Neural crest cell (in vitro differentiated cells): Measurements from ENCODE around the gene ZCCHC24. TPM values are rescaled to one million over a fixed set of nuclear protein-coding genes. Genes with fewer than 3 reads are reported as not detected.

Experiments
- DNase-seq: peaks from one replicate; pipeline ENCODE4 v3.0.0; 2021; ENCODE audit warnings: low read depth, mixed read lengths, low spot score
- H3K27ac Mint-ChIP-seq: one replicate; pipeline ENCODE4 v1.8.0; 2021; ENCODE audit warnings: mild to moderate bottlenecking, mixed read lengths; ENCODE audit not compliant: unreplicated experiment
- H3K27me3 Mint-ChIP-seq: 2 replicates; pipeline ENCODE4 v1.8.0; 2021; ENCODE audit warnings: low read depth, mild to moderate bottlenecking, mixed read lengths
- H3K36me3 Mint-ChIP-seq: 2 replicates; pipeline ENCODE4 v1.8.0; 2021; ENCODE audit warnings: low read depth, mild to moderate bottlenecking, mixed read lengths
- H3K4me1 Mint-ChIP-seq: 2 replicates; pipeline ENCODE4 v1.8.0; 2021; ENCODE audit warnings: mixed read lengths
- H3K4me3 Mint-ChIP-seq: one replicate; pipeline ENCODE4 v1.8.0; 2021; ENCODE audit warnings: mild to moderate bottlenecking, mixed read lengths
- H3K9me3 Mint-ChIP-seq: 2 replicates; pipeline ENCODE4 v1.8.0; 2021; ENCODE audit warnings: mixed read lengths
- total RNA-seq: library from RNA; stranded (reverse); gene quantifications from 2 replicates; pipeline ENCODE4 v1.2.1, GENCODE V29; 2021
- TF ChIP-seq, protein P1 (sequence below): fragments of 200-600 bp; sonication (generic); conservative IDR thresholded peaks from 2 replicates; pipeline ENCODE4 v1.5.0; 2021; ENCODE audit warnings: antibody characterized with exemption, mild to moderate bottlenecking

ZCCHC24 gene
- total RNA-seq, 1 donor from 2014 or later, result 26.5 TPM

DNA sequence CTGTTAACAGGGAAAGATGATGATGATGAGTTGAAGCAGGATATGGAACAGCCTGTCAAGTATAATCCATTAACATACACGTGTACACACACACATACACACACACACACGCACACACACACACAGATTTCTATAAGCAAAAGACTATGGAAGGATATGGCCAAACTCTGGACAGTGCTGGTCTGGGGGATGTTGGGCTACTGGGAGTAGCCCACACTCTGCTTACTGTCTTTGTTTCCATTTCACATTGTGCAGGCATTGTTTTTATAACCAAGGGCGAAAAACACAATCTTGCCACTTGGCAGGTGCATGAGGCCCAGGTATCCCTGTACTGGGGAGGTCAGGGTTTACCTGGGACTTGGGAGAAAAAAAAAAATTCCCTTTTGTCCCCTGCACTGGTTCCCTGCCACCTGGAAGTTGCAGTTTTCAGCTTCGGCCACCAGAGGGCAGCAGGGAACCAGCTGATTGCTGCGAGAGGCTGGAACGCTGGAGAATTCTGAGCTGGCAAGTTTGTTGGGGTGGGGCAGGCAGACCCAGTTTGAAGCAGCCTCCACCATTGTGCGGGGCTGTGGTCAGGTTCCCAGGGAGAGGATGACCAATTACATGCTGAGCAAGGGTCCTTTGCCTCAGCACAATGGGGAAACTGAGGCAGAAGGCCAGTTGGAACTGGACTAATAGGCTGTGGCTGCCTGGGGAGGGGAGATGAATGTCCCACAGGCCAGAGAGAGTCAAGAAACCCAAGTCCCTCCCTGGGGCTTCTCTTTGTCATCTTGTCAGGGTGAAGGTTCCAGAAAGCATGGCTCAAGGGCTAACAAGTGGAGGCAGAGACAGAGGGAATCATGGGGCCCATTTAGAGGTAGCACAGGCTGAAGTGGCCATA lies 70.9 kb downstream of the ZCCHC24 start:
- no peaks in the 10 kb centered on the region for H3K36me3 Mint-ChIP-seq
- H3K4me3 Mint-ChIP-seq, result no peak overlapping the region
- H3K4me1 Mint-ChIP-seq, result peaks cover 6% of the 10 kb centered on the region
- DNase-seq, result peak; percentile 88
- H3K27ac Mint-ChIP-seq, result no peak overlapping the region
- no peaks in the 10 kb centered on the region for H3K9me3 Mint-ChIP-seq
- TF ChIP-seq, protein P1, sequence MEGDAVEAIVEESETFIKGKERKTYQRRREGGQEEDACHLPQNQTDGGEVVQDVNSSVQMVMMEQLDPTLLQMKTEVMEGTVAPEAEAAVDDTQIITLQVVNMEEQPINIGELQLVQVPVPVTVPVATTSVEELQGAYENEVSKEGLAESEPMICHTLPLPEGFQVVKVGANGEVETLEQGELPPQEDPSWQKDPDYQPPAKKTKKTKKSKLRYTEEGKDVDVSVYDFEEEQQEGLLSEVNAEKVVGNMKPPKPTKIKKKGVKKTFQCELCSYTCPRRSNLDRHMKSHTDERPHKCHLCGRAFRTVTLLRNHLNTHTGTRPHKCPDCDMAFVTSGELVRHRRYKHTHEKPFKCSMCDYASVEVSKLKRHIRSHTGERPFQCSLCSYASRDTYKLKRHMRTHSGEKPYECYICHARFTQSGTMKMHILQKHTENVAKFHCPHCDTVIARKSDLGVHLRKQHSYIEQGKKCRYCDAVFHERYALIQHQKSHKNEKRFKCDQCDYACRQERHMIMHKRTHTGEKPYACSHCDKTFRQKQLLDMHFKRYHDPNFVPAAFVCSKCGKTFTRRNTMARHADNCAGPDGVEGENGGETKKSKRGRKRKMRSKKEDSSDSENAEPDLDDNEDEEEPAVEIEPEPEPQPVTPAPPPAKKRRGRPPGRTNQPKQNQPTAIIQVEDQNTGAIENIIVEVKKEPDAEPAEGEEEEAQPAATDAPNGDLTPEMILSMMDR, result peak; percentile 98
- H3K27me3 Mint-ChIP-seq, result no peaks in the 10 kb centered on the region

DNA sequence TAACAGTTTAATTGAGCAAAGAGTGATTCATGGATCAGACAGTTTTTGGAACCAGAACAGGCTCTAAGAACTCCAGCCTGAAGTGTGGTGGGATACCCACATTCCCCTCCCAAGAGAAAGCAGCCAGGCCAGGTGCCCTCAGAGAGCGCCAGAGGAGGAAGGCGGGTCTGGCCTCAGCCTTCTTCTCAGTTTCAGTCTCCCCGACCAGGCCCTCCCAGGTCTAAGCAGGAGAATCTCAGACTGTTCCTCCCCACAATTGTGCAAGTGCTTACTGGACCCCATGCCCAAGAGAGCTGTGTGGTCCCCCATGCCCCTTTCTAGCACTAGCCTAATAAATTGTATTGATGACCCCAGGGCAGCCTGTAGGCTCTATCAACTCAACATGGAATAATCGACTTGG lies 72.6 kb downstream of the ZCCHC24 start:
- Mint-ChIP-seq H3K9me3 (no peaks in the 10 kb centered on the region), H3K27me3 (no peaks in the 10 kb centered on the region), H3K4me3 (no peak overlapping the region), H3K4me1 (peaks cover 6% of the 10 kb centered on the region), H3K27ac (no peak overlapping the region), H3K36me3 (no peaks in the 10 kb centered on the region)
- DNase-seq, result no peak
- TF ChIP-seq, protein P1, result no peak

DNA sequence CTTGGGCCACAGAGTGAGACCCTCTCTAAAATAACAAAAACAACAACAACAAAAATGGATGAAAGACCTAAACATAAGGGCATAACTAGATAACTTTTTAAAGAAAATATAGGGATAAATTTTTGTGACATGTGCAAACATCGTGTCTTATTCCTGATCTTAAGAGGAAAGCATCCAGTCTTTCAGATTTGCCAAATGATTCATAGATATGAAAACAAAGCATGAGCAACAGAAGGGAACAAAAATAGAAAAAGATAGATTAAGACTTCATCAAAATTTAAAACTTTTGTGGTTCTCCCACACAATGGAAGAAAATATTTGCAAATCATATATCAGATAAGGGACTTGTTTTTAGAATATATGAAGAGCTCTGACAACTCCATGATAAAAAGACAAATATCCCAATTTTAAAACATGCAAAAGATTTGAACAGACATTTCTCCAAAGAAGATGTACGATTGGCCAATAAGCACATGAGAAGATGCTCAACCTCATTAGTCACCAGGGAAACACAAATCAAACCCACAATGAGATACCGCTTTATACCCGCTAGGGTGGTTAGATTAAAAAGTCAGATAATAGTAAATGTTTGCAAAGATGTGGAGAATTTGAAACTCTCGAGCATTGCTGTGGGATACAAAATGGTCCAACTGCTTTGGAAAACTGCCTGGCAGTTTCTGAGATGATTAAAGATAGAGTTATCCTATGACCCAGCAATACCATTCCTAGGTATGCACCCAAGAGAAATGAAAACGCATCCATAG lies 77.8 kb downstream of the ZCCHC24 start:
- Mint-ChIP-seq H3K9me3 (peaks cover 2% of the 10 kb centered on the region), H3K36me3 (no peaks in the 10 kb centered on the region), H3K27ac (no peak overlapping the region), H3K27me3 (no peaks in the 10 kb centered on the region), H3K4me3 (no peak overlapping the region), H3K4me1 (no peaks in the 10 kb centered on the region)
- TF ChIP-seq, protein P1, result no peak
- DNase-seq, result no peak

DNA sequence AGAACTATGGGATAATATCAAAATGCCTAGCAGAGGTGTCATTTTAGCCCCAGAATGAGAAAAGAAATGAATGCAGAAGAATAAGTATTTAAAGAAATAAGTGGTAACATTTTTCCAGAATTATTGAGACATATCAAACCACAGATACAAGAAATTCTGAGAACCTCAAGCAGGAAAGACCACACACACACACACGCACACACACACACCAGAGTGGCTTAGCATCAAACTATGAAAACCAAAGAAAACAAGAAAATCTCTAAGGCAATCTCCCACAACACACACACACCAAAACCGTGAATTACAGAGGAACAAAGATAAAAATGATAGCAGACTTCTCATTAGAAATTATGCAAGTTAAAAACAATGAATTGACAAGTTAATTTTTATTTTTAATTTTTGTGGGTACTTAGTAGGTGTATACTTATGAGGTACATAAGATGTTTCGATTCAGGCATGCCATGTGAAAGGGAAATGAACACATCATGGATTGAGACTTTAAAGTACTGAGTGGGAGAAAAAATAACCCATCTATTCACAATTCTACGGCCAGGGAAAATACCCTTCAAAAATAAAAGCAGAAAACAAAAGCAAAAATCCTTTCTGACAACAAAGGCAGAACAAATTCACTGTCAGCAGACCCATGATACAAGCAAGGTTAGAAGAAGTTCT lies 83.6 kb downstream of the ZCCHC24 start:
- Mint-ChIP-seq H3K36me3 (peaks cover 2% of the 10 kb centered on the region), H3K9me3 (peaks cover 5% of the 10 kb centered on the region), H3K27me3 (no peaks in the 10 kb centered on the region), H3K27ac (no peak overlapping the region), H3K4me3 (no peak overlapping the region), H3K4me1 (no peaks in the 10 kb centered on the region)
- TF ChIP-seq, protein P1, result no peak
- DNase-seq, result no peak

DNA sequence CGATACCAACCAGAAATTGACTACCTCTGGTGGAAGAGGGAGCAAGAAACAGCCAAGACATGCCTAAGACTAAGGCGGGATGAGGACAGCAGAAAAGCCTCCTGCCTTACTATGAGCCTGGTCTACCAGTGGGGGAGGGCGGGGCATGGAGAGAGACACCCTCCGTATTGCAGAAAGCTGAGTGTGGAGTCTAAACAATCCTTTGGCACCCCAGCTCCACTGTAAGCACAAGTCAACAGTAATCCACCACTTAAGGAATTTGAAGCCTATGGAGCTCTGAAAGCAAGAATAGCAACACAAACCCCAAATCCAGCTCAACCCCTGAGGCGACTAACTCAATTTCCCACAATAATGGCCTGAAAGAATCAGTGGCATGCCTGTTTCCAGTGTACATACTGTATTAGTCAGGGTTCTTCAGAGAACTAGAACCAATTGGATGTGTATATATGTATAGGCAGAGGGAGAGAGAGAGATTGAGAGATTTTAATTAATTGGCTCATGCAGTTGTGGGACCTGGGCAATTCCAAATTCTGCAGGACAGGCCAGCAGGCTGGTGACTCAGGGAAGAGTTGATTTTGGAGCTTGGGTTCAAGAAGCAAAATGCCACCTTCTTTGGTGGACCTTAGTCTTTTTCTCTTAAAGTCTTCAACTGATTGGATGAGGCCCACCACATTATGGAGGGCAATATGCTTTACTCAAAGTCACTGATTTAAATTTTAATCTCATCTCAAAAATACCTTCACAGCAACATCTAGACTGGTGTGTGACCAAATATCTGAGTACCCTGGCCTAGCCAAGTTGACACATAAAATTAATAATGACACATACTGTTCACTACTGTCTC lies 84.7 kb downstream of the ZCCHC24 start:
- no peak overlapping the region for H3K4me3 Mint-ChIP-seq
- no peaks in the 10 kb centered on the region for H3K4me1 Mint-ChIP-seq
- peaks cover 5% of the 10 kb centered on the region for H3K9me3 Mint-ChIP-seq
- no peak for DNase-seq
- no peaks in the 10 kb centered on the region for H3K27me3 Mint-ChIP-seq
- H3K27ac Mint-ChIP-seq, result no peak overlapping the region
- peaks cover 9% of the 10 kb centered on the region for H3K36me3 Mint-ChIP-seq
- TF ChIP-seq, protein P1, result no peak
